OCI-LY1 (cell line): ENCODE measurements around the gene COPZ1.

ENCODE experiments used
- H2AFZ ChIP-seq: fragments of 200-600 bp; sonication (generic), shearing (Covaris generic); 2 replicates; pipeline ENCODE4 v1.6.0; 2014; ENCODE audit warnings: antibody characterized with exemption, mild to moderate bottlenecking, low read length
- H3F3A ChIP-seq: fragments of 200-600 bp; sonication (generic), shearing (Covaris generic); 2 replicates; pipeline ENCODE4 v1.6.0; 2014; ENCODE audit warnings: mild to moderate bottlenecking, antibody characterized with exemption, low read length, moderate library complexity; ENCODE audit not compliant: insufficient read depth
- H3K27ac ChIP-seq: fragments of 200-600 bp; sonication (generic); 2 replicates; pipeline ENCODE4 v1.5.1; 2014; ENCODE audit warnings: low read length, mixed run types, mild to moderate bottlenecking, low read depth; ENCODE audit not compliant: poor library complexity, severe bottlenecking
- H3K27me3 ChIP-seq: fragments of 200-600 bp; sonication (generic); 2 replicates; pipeline ENCODE4 v1.6.0; 2014; ENCODE audit warnings: antibody characterized with exemption, mild to moderate bottlenecking, low read length, moderate library complexity; ENCODE audit not compliant: insufficient read depth
- H3K36me3 ChIP-seq: fragments of 200-600 bp; sonication (generic); 2 replicates; pipeline ENCODE4 v1.6.1; 2014; ENCODE audit warnings: mild to moderate bottlenecking, antibody characterized with exemption, low read length, moderate library complexity, mixed read lengths; ENCODE audit not compliant: insufficient read depth
- H3K4me1 ChIP-seq: fragments of 200-600 bp; sonication (generic); 2 replicates; pipeline ENCODE4 v1.5.1; 2014; ENCODE audit warnings: mild to moderate bottlenecking, low read length, moderate library complexity; ENCODE audit not compliant: insufficient read depth, severe bottlenecking
- H3K4me2 ChIP-seq: fragments of 200-600 bp; sonication (generic), shearing (Covaris generic); 2 replicates; pipeline ENCODE4 v1.6.1; 2014; ENCODE audit warnings: low read length
- H3K4me3 ChIP-seq: fragments of 200-600 bp; sonication (generic); 2 replicates; pipeline ENCODE4 v1.5.1; 2014; ENCODE audit warnings: low read length, low read depth, mild to moderate bottlenecking, mixed read lengths; ENCODE audit not compliant: poor library complexity, severe bottlenecking
- H3K79me2 ChIP-seq: fragments of 200-600 bp; shearing (Covaris generic); 2 replicates; pipeline ENCODE4 v1.6.1; 2016; ENCODE audit warnings: mixed run types, low read length, mixed read lengths; ENCODE audit not compliant: insufficient read depth
- H3K9ac ChIP-seq: fragments of 200-600 bp; sonication (generic), shearing (Covaris generic); 2 replicates; pipeline ENCODE4 v1.6.1; 2014; ENCODE audit warnings: mild to moderate bottlenecking, low read length, mixed read lengths
- H3K9me2 ChIP-seq: fragments of 200-600 bp; sonication (generic), shearing (Covaris generic); 2 replicates; pipeline ENCODE4 v1.6.1; 2014; ENCODE audit warnings: low read depth, mild to moderate bottlenecking, low read length, mixed read lengths
- H3K9me3 ChIP-seq: fragments of 200-600 bp; shearing (Covaris generic); 2 replicates; pipeline ENCODE4 v1.6.1; 2014; ENCODE audit warnings: low read length, mixed read lengths
- H4K20me1 ChIP-seq: fragments of 200-600 bp; sonication (generic), shearing (Covaris generic); 2 replicates; pipeline ENCODE4 v1.6.0; 2016; ENCODE audit warnings: mild to moderate bottlenecking, low read length; ENCODE audit not compliant: insufficient read depth
- CTCF ChIP-seq: fragments of 200-600 bp; sonication (generic), shearing (Covaris generic); IDR thresholded peaks from 2 replicates; pipeline ENCODE4 v1.5.1; 2017; ENCODE audit warnings: mild to moderate bottlenecking, antibody characterized with exemption, low read length, moderate library complexity, mixed read lengths
- EZH2 ChIP-seq: fragments of 200-600 bp; sonication (generic), shearing (Covaris generic); IDR thresholded peaks from 2 replicates; pipeline ENCODE4 v1.8.0; 2017; ENCODE audit warnings: borderline replicate concordance, mixed run types, mild to moderate bottlenecking, antibody characterized with exemption, low read length, moderate library complexity, mixed read lengths

The COPZ1 gene

GRCh38 chr12:54358191-54358944, 33.4 kb downstream of the COPZ1 start:
- H2AFZ ChIP-seq, result no peak overlapping the region
- peak overlapping the region; percentile 96 for H3K4me2 ChIP-seq
- H3K9me2 ChIP-seq, result no peaks in the 10 kb centered on the region
- H3K9ac ChIP-seq, result peak overlapping the region; percentile 81
- peaks cover 30% of the 10 kb centered on the region for H3K4me1 ChIP-seq
- H4K20me1 ChIP-seq, result no peaks in the 10 kb centered on the region
- peak overlapping the region; percentile 79 for H3K27ac ChIP-seq
- no peak for TF ChIP-seq CTCF
- TF ChIP-seq EZH2, result no peak
- H3K4me3 ChIP-seq, result peak overlapping the region; percentile 71
- no peaks in the 10 kb centered on the region for H3K27me3 ChIP-seq
- H3K9me3 ChIP-seq, result no peaks in the 10 kb centered on the region
- H3K79me2 ChIP-seq, result no peaks in the 10 kb centered on the region
- no peaks in the 10 kb centered on the region for H3K36me3 ChIP-seq
- no peaks in the 10 kb centered on the region for H3F3A ChIP-seq

GRCh38 chr12:54358945-54359761, 34.2 kb downstream of the COPZ1 start:
- H3K4me1 ChIP-seq, result peaks cover 30% of the 10 kb centered on the region
- H3K79me2 ChIP-seq, result no peaks in the 10 kb centered on the region
- no peaks in the 10 kb centered on the region for H3K9me3 ChIP-seq
- peak overlapping the region; percentile 81 for H3K9ac ChIP-seq
- peak overlapping the region; percentile 96 for H3K4me2 ChIP-seq
- TF ChIP-seq EZH2, result no peak
- no peak for TF ChIP-seq CTCF
- no peaks in the 10 kb centered on the region for H3K9me2 ChIP-seq
- peak overlapping the region; percentile 71 for H3K4me3 ChIP-seq
- H3F3A ChIP-seq, result no peaks in the 10 kb centered on the region
- H3K27me3 ChIP-seq, result no peaks in the 10 kb centered on the region
- no peaks in the 10 kb centered on the region for H3K36me3 ChIP-seq
- peak overlapping the region; percentile 79 for H3K27ac ChIP-seq
- H4K20me1 ChIP-seq, result no peaks in the 10 kb centered on the region
- H2AFZ ChIP-seq, result no peak overlapping the region; the same call in 1 of the 2 replicates

- Histone ChIP-seq H3K4me2 (peak overlapping the region; percentile 96), H3K9me3 (no peaks in the 10 kb centered on the region), H3F3A (no peaks in the 10 kb centered on the region), H3K9me2 (no peaks in the 10 kb centered on the region), H3K27ac (peak overlapping the region; percentile 77), H3K4me1 (peaks cover 30% of the 10 kb centered on the region), H4K20me1 (no peaks in the 10 kb centered on the region), H3K27me3 (no peaks in the 10 kb centered on the region), H3K9ac (peak overlapping the region; percentile 60), H2AFZ (no peak overlapping the region; the same call in 1 of the 2 replicates), H3K4me3 (peak overlapping the region; percentile 71), H3K79me2 (no peaks in the 10 kb centered on the region), H3K36me3 (no peaks in the 10 kb centered on the region)
- TF ChIP-seq EZH2 (no peak), CTCF (no peak)
These were observed 34.9 kb downstream of the COPZ1 start for GRCh38 chr12:54359762-54360351.
